ENCODE measurements around the gene COL26A1. TPM values are rescaled to one million over a fixed set of nuclear protein-coding genes. Genes with fewer than 3 reads are reported as not detected.

The COL26A1 gene
- total and polyA plus RNA-seq, 7 donors: 0.13 TPM; not detected in 6

DNA sequence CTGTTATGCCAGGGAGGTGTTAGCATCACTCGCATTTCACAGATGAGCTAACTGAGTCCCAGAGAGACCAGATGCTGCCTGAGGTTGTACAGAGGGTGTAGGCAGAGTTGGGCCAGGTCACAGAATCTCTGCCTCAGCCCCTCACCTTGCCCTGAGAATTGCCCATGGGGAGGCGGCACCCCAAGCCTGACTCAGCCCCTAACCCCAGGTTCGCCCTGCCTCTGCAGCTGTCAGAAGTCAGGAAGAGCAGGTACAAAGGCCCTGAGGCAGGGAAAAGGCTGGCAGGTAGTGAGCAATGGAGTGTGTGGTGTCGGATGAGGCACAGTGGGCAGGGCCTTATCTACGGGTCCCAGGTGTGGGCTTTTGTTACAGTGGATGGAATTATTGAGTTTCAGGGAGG, 187.1 kb downstream of the COL26A1 start:
- no peaks in the 10 kb centered on the region for H3K9me3 ChIP-seq
- intact Hi-C loops (cut with DNase I): no loop called here
- TF ChIP-seq EP300 (IDR thresholded peaks at IDR 0.05) (no peak), POLR2A (IDR thresholded peaks at IDR 0.05) (no peak), POLR2AphosphoS5 (IDR thresholded peaks at IDR 0.05) (no peak)
- TF ChIP-seq, protein P1, sequence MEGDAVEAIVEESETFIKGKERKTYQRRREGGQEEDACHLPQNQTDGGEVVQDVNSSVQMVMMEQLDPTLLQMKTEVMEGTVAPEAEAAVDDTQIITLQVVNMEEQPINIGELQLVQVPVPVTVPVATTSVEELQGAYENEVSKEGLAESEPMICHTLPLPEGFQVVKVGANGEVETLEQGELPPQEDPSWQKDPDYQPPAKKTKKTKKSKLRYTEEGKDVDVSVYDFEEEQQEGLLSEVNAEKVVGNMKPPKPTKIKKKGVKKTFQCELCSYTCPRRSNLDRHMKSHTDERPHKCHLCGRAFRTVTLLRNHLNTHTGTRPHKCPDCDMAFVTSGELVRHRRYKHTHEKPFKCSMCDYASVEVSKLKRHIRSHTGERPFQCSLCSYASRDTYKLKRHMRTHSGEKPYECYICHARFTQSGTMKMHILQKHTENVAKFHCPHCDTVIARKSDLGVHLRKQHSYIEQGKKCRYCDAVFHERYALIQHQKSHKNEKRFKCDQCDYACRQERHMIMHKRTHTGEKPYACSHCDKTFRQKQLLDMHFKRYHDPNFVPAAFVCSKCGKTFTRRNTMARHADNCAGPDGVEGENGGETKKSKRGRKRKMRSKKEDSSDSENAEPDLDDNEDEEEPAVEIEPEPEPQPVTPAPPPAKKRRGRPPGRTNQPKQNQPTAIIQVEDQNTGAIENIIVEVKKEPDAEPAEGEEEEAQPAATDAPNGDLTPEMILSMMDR (IDR thresholded peaks at IDR 0.05): no peak
- 90 to 93% methylated on average over 5 of the region's 5 CpGs for WGBS, 2 donors
- no peaks in the 10 kb centered on the region for H3K4me1 ChIP-seq
- no peak overlapping the region for H3K4me3 ChIP-seq
- DNase-seq: peak; percentile 32
- no peak overlapping the region for H3K27ac ChIP-seq
- H3K27me3 ChIP-seq: peaks cover 0 to 3% (median 3%) of the 10 kb centered on the region in 3 donors
- no peaks in the 10 kb centered on the region for H3K36me3 ChIP-seq

GRCh38 chr7:101550641-101551541, 188.2 kb downstream of the COL26A1 start:
- Histone ChIP-seq H3K36me3 (no peaks in the 10 kb centered on the region), H3K27ac (no peak overlapping the region), H3K9me3 (no peaks in the 10 kb centered on the region), H3K4me1 (no peaks in the 10 kb centered on the region), H3K27me3 (peaks cover 0 to 3% (median 3%) of the 10 kb centered on the region in 3 donors), H3K4me3 (no peak overlapping the region)
- peak; percentile 57 for DNase-seq
- TF ChIP-seq EP300 (IDR thresholded peaks at IDR 0.05): no peak
- TF ChIP-seq, protein P1 (IDR thresholded peaks at IDR 0.05): no peak
- TF ChIP-seq POLR2A (IDR thresholded peaks at IDR 0.05): no peak
- no peak for TF ChIP-seq POLR2AphosphoS5 (IDR thresholded peaks at IDR 0.05)
- intact Hi-C loops (cut with DNase I): no loop called here
- 78 to 80% methylated on average over 26 of the region's 26 CpGs for WGBS, 2 donors

- WGBS, 2 donors: 85 to 89% methylated on average over 23 of the region's 23 CpGs
- peak; percentile 61 for DNase-seq
Observed at GRCh38 chr7:101553018-101553770, 190.5 kb downstream of the COL26A1 start.

GRCh38 chr7:101553771-101554445, 191.2 kb downstream of the COL26A1 start:
- WGBS, 2 donors: 84 to 87% methylated on average over 8 of the region's 8 CpGs
- Histone ChIP-seq H3K27me3 (peaks cover 0 to 3% (median 3%) of the 10 kb centered on the region in 3 donors), H3K36me3 (no peaks in the 10 kb centered on the region), H3K9me3 (no peaks in the 10 kb centered on the region), H3K27ac (no peak overlapping the region), H3K4me1 (no peaks in the 10 kb centered on the region), H3K4me3 (no peak overlapping the region)
- TF ChIP-seq EP300 (IDR thresholded peaks at IDR 0.05) (no peak), POLR2A (IDR thresholded peaks at IDR 0.05) (no peak), POLR2AphosphoS5 (IDR thresholded peaks at IDR 0.05) (no peak)
- TF ChIP-seq, protein P1 (IDR thresholded peaks at IDR 0.05): no peak
- intact Hi-C loops (cut with DNase I): no loop called here
- no peak for DNase-seq

More at GRCh38 chr7:101553018-101553770, 190.5 kb downstream of the COL26A1 start:
- H3K4me3 ChIP-seq: no peak overlapping the region
- H3K4me1 ChIP-seq: no peaks in the 10 kb centered on the region
- TF ChIP-seq, protein P1 (IDR thresholded peaks at IDR 0.05): no peak
- TF ChIP-seq POLR2AphosphoS5 (IDR thresholded peaks at IDR 0.05): no peak
- TF ChIP-seq POLR2A (IDR thresholded peaks at IDR 0.05): no peak
- TF ChIP-seq EP300 (IDR thresholded peaks at IDR 0.05): no peak
- no peaks in the 10 kb centered on the region for H3K36me3 ChIP-seq
- H3K27me3 ChIP-seq: peaks cover 0 to 3% (median 3%) of the 10 kb centered on the region in 3 donors
- H3K27ac ChIP-seq: no peak overlapping the region
- intact Hi-C loops (cut with DNase I): no loop called here
- H3K9me3 ChIP-seq: no peaks in the 10 kb centered on the region
